ENCODE results near the gene NPY2R.

The NPY2R gene

GRCh38 chr4:155208258-155209054 lies at the start of gene NPY2R:
NPY2R (plus strand) TSS chr4:155208636; CDS start chr4:155213940, 5,304 bp downstream.
- no peak for DNase-seq

- DNase-seq = no peak
These were observed 47.1 kb upstream of the NPY2R start for GRCh38 chr4:155161357-155161756.

- DNase-seq = no peak
These were observed 43.7 kb upstream of the NPY2R start for GRCh38 chr4:155164718-155165117.

- DNase-seq = no peak
These were observed 37.9 kb upstream of the NPY2R start for GRCh38 chr4:155170569-155170968.

- no peak for DNase-seq
These were observed 35.1 kb upstream of the NPY2R start for GRCh38 chr4:155173371-155173770.

- DNase-seq = no peak
These were observed 33.8 kb upstream of the NPY2R start for GRCh38 chr4:155174668-155175067.

- no peak for DNase-seq
These were observed 29.2 kb upstream of the NPY2R start for GRCh38 chr4:155179216-155179615.

GRCh38 chr4:155186972-155187371 lies 21.5 kb upstream of the NPY2R start:
- DNase-seq = no peak

GRCh38 chr4:155187989-155188388 lies 20.4 kb upstream of the NPY2R start:
- no peak for DNase-seq

- no peak for DNase-seq
These were observed 18.3 kb upstream of the NPY2R start for GRCh38 chr4:155190099-155190498.

- DNase-seq = no peak
These were observed 10.7 kb upstream of the NPY2R start for GRCh38 chr4:155197757-155198156.

GRCh38 chr4:155207534-155208257 lies 740 bp upstream of the NPY2R start:
- no peak for DNase-seq

GRCh38 chr4:155220025-155220424 lies 11.6 kb downstream of the NPY2R start:
- no peak for DNase-seq

- DNase-seq = no peak
These were observed 18.7 kb downstream of the NPY2R start for GRCh38 chr4:155227131-155227530.

- DNase-seq = no peak
These were observed 20.3 kb downstream of the NPY2R start for GRCh38 chr4:155228713-155229112.

- DNase-seq = no peak
These were observed 24.0 kb downstream of the NPY2R start for GRCh38 chr4:155232432-155232831.

GRCh38 chr4:155234206-155234605 lies 25.8 kb downstream of the NPY2R start:
- no peak for DNase-seq

GRCh38 chr4:155237567-155237966 lies 29.1 kb downstream of the NPY2R start:
- DNase-seq = no peak

GRCh38 chr4:155241225-155241624 lies 32.8 kb downstream of the NPY2R start:
- DNase-seq = no peak

- no peak for DNase-seq
These were observed 33.2 kb downstream of the NPY2R start for GRCh38 chr4:155241664-155242063.

GRCh38 chr4:155245105-155245504 lies 36.7 kb downstream of the NPY2R start:
- no peak for DNase-seq

GRCh38 chr4:155248002-155248896 lies 39.8 kb downstream of the NPY2R start:
- DNase-seq = no peak

GRCh38 chr4:155249016-155249566 lies 40.7 kb downstream of the NPY2R start:
- no peak for DNase-seq

All from cortex of kidney (tissue), 1 donor.